ENCODE results near the gene HLA-A.

HLA-A gene

DNA sequence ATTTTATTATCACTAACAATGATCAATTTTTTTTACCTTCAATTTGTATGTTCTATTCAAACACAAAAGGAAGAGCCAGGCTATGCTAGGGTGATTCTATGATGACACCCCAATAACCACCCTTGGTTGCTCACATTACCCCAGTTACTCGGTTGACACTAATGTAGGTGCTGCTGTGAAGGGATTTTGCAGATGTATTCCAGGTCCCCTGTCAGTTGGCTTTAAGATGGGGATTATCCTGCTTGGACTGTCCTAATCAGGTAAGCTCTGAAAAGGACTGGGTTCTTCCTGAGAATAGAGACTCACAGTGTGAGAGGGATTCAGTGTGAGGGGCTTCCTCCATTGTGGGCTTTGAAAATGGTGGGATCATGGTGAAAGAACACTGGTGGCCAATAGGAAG is 11.9 kb downstream of the HLA-A start:
- no peak overlapping the region for H3K27ac ChIP-seq
- TF ChIP-seq, protein P1, sequence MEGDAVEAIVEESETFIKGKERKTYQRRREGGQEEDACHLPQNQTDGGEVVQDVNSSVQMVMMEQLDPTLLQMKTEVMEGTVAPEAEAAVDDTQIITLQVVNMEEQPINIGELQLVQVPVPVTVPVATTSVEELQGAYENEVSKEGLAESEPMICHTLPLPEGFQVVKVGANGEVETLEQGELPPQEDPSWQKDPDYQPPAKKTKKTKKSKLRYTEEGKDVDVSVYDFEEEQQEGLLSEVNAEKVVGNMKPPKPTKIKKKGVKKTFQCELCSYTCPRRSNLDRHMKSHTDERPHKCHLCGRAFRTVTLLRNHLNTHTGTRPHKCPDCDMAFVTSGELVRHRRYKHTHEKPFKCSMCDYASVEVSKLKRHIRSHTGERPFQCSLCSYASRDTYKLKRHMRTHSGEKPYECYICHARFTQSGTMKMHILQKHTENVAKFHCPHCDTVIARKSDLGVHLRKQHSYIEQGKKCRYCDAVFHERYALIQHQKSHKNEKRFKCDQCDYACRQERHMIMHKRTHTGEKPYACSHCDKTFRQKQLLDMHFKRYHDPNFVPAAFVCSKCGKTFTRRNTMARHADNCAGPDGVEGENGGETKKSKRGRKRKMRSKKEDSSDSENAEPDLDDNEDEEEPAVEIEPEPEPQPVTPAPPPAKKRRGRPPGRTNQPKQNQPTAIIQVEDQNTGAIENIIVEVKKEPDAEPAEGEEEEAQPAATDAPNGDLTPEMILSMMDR (conservative IDR thresholded peaks at IDR 0.05) = no peak

DNA sequence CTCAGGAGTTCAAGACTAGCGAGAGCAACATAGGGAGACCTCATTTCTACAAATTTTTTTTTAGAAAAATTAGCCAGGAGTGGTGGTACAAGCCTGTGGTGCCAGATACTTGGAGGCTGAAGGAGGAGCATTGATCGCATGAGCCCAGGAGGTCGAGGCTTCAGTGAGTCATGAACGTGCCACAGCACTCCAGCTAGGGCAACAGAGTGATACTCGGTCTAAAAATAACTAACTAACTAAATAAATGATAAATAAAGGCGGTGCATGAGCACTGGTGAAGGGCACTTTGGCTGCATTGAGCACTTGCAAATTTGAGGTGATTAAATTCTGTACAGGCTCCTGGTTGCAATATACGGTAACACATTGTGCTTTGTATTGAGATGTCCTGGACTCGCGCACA is 13.5 kb downstream of the HLA-A start:
- no peak overlapping the region for H3K27ac ChIP-seq
- TF ChIP-seq, protein P1 (conservative IDR thresholded peaks at IDR 0.05) = no peak

DNA sequence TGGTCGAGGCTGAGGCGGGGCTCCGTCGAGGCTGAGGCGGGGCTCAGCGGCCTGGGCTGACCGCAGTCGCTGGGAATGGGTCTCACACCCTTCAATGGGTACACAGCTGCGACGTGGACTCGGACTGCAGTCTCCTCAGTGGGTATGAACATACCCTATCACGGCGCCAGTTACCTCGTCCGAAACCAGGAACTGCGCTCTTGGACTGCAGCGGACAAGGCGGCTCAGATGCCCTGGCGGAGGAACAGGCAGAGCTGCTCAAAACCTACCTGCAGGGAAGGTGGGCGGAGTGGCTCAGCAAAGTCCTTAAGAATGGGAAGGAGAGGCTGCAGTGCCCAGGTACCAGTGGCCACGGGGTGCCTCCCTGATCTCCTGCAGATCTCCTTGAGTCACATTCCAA is 14.2 kb downstream of the HLA-A start:
- TF ChIP-seq, protein P1 (conservative IDR thresholded peaks at IDR 0.05) = no peak
- no peak overlapping the region for H3K27ac ChIP-seq

DNA sequence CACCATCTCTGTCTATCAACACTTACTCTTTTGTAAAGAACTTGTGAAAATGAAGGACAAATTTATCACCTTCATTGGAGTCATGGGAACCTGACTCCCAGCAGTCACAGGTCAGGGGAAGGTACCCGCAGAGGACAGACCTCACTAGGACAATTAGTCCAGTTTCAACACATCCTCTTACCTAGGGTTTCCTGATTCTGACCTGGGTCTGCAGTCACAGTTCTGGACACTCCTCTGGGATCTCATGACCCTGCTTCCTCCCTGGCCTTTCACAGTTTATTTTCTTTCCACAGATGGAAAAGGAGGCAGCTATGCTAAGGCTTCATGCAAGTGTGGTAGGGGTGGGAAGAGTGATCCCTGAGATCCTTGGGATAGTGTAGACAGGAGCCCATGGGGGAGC is 15.7 kb downstream of the HLA-A start:
- H3K27ac ChIP-seq = no peak overlapping the region

DNA sequence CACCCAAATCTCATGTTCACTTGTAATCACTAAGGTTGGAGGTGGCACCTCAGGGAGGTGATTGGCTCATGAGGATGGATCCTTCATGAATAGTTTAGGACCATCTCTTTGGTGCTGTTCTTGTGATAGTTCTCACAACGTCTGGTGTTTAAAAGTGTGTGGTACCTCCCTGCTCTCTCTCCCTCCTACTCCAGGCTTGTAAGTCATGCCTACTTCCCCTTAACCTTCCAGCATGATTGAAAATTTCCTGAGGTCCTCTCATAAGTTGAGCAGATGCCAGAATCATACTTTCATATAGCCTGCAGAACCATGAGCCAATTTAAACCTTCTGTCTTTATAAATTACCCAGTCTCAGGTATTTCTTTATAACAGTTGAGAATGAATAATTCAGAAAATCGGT is 16.6 kb downstream of the HLA-A start:
- H3K27ac ChIP-seq = no peak overlapping the region
- TF ChIP-seq, protein P1 (conservative IDR thresholded peaks at IDR 0.05) = no peak

More for the DNA sequence above, 15.7 kb downstream of the HLA-A start:
- TF ChIP-seq, protein P1 (conservative IDR thresholded peaks at IDR 0.05) = no peak

DNA sequence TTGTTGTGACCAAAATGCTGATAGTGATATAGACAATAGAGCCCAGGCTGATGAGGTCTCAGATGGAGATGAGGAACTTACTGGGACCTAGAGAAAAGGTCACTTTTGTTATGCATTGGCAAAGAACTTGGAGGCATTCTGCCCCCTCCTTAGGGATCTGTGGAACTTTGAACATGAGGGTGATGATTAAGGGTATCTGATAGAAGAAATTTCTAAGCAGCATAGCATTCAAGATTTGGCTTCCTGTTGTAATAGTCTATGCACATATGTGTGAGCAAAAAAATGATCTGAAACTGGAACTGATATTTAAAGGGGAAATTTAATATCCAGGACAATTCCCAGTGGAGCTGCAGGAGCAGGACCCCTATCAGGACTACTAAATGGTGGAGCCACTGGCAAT is 17.1 kb downstream of the HLA-A start:
- TF ChIP-seq, protein P1 (conservative IDR thresholded peaks at IDR 0.05) = no peak
- no peak overlapping the region for H3K27ac ChIP-seq

DNA sequence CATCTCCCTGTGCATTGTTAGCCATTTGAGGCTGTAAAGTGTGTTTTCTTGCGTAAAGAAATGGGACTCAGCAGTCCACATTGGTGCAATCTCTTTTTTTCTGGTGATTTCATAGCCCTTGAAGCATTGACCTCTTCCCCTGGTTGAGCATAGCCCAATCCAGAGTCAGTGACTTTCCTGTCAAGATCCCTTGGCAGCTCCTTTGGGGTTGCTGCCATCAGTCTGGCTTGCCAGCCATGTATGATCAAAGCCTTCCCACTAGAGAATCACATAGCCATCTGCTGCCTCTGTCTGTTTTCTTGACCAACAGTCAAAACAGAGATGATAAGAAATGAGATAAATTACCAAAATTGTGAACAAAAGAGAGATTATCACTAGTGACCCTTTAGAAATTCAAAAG is 19.6 kb downstream of the HLA-A start:
- TF ChIP-seq, protein P1 (conservative IDR thresholded peaks at IDR 0.05) = no peak
- no peak overlapping the region for H3K27ac ChIP-seq

DNA sequence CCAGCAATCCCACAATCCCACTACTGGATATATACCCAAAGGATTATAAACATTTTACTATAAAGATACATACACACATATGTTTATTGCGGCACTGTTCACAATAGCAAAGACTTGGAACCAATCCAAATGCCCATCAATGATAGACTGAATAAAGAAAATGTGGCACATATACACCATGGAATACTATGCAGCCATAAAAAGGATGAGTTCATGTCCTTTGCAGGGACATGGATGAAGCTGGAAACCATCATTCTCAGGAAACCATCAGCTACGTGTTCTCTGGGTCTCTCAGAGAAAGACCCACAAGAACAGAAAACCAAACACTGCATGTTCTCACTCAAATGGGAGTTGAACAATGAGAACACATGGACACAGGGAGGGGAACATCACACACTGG is 21.4 kb downstream of the HLA-A start:
- peak overlapping the region; percentile 85; the same call in 1 of the 2 replicates for H3K27ac ChIP-seq
